HepG2 (cell line): Measurements from ENCODE around the gene LRP2. TPM values are rescaled to one million over a fixed set of nuclear protein-coding genes. Genes with fewer than 3 reads are reported as not detected.

ENCODE experiments used
- ATAC-seq: fragments of 200-7000 bp; cut with Tn5 transposase; 3 replicates; pipeline ENCODE4 v1.9.1; 2020; ENCODE audit warnings: mild to moderate bottlenecking, moderate library complexity
- BruUV-seq: library from RNA; stranded (reverse); fragments of 400-500 nt; replicated peaks from 2 replicates; lab custom pipeline; 2021; lab: Mats Ljungman, UMichigan
- CTCF ChIA-PET: fragments of 300-600 bp; formaldehyde crosslinking; extraction: SDS; loops from one replicate; lab custom pipeline; 2021; ENCODE audit warnings: low total read pairs, inconsistent platforms, low intra/inter-chr PET ratio; lab: Yijun Ruan, JAX
- POLR2A ChIA-PET: fragments of 350-600 bp; sonication (Branson Sonifier 250); formaldehyde crosslinking; loops from one replicate; lab custom pipeline; 2020; ENCODE audit warnings: antibody characterized with exemption, inconsistent platforms; lab: Yijun Ruan, JAX
- DNase-seq: peaks from one replicate; pipeline ENCODE4 v3.0.0-alpha.2; 2015; ENCODE audit warnings: low spot score
- FAIRE-seq: peaks from 3 replicates; lab custom pipeline; 2011; peaks lifted over from hg19 to GRCh38; lab: Jason Lieb, UNC
- H2AFZ ChIP-seq: one replicate; pipeline ENCODE4 v1.6.1; 2011; ENCODE audit warnings: low read length, inconsistent platforms
- H3K27ac ChIP-seq: fragments of 300-600 bp; 3 replicates; pipeline ENCODE4 v1.8.0; 2011; ENCODE audit warnings: mixed run types, mild to moderate bottlenecking, mixed read lengths, low read length, inconsistent platforms; ENCODE audit not compliant: insufficient read depth; ENCODE audit errors: extremely low read length
- H3K27me3 ChIP-seq, 2 experiments: fragments of 200-600 bp in 1 of 2; 2 replicates in 1 of 2; 3 replicates in 1 of 2; pipeline versions ENCODE4 v1.6.0 to v1.8.0; 2011; ENCODE audit warnings: low read length in 2 of 2, mild to moderate bottlenecking in 2 of 2, moderate library complexity in 2 of 2, inconsistent platforms in 1 of 2; ENCODE audit not compliant: insufficient read depth in 2 of 2, control insufficient read depth in 1 of 2
- H3K36me3 ChIP-seq, 2 experiments: fragments of 200-600 bp in 1 of 2; replicated peaks in 1 of 2; 2 replicates in 1 of 2; 3 replicates in 1 of 2; pipeline versions ENCODE4 v1.5.1 to v1.8.0; 2011; ENCODE audit warnings: low read length in 2 of 2, inconsistent platforms in 1 of 2; ENCODE audit not compliant: insufficient read depth in 2 of 2, control insufficient read depth in 1 of 2
- H3K4me1 ChIP-seq: 2 replicates; pipeline ENCODE4 v1.5.1; 2012; ENCODE audit warnings: low read length, inconsistent platforms; ENCODE audit not compliant: insufficient read depth
- H3K4me2 ChIP-seq: 2 replicates; pipeline ENCODE4 v1.6.0; 2011; ENCODE audit warnings: low read depth, low read length, inconsistent platforms
- H3K4me3 ChIP-seq, 3 experiments: fragments of 200-600 bp in 1 of 3; sonication (generic), shearing (Covaris generic) in 1 of 3; replicated peaks in 1 of 3; 2 replicates each; pipeline ENCODE4 v1.5.1; 2011 to 2016; ENCODE audit warnings: low read length in 3 of 3, inconsistent platforms in 2 of 3, low read depth in 2 of 3, mild to moderate bottlenecking in 2 of 3, control low read depth in 1 of 3, mixed read lengths in 1 of 3; ENCODE audit not compliant: insufficient read depth in 1 of 3
- H3K79me2 ChIP-seq: one replicate; pipeline ENCODE4 v1.6.1; 2011; ENCODE audit warnings: low read length, inconsistent platforms; ENCODE audit not compliant: insufficient read depth
- H3K9ac ChIP-seq: 2 replicates; pipeline ENCODE4 v1.6.0; 2011; ENCODE audit warnings: mild to moderate bottlenecking, low read depth, low read length, inconsistent platforms; ENCODE audit not compliant: insufficient read depth
- H3K9me3 ChIP-seq: 2 replicates; pipeline ENCODE4 v1.5.1; 2012; ENCODE audit warnings: mild to moderate bottlenecking, low read length
- H4K20me1 ChIP-seq: 2 replicates; pipeline ENCODE4 v1.6.0; 2011; ENCODE audit warnings: inconsistent platforms, mild to moderate bottlenecking, low read length, moderate library complexity; ENCODE audit not compliant: insufficient read depth
- CEBPB ChIP-seq: IDR thresholded peaks from 2 replicates; pipeline ENCODE4 v1.6.1; 2011; ENCODE audit warnings: low read depth, low read length, improper control_type of control experiment, borderline replicate concordance
- NONO ChIP-seq, 2 experiments: fragments of 450-650 bp in 1 of 2; sonication (generic) in 1 of 2; formaldehyde crosslinking in 1 of 2; IDR thresholded peaks in 1 of 2; conservative IDR thresholded peaks in 1 of 2; 2 replicates each; pipeline versions ENCODE4 v1.6.1 to v1.8.0; 2017 to 2022; ENCODE audit warnings: mild to moderate bottlenecking in 1 of 2, missing genetic modification reagents in 1 of 2, moderate library complexity in 1 of 2
- ZFX ChIP-seq: sonication (generic); formaldehyde crosslinking; IDR thresholded peaks from 2 replicates; pipeline ENCODE4 v1.4.0; 2020; ENCODE audit warnings: mild to moderate bottlenecking, low read depth, missing genetic modification reagents, moderate library complexity
- WGBS: methylation state at CpG from one replicate; pipeline ENCODE4 v1.1.6; 2017; ENCODE audit warnings: low lambda C conversion rate; 5-methylcytosine and 5-hydroxymethylcytosine counted together
- in situ Hi-C: cut with HindIII; loops from 2 replicates; pipeline ENCODE4 v1.10.0; 2017; ENCODE audit warnings: low pct_unique_long_range_greater_than_20kb; ENCODE audit not compliant: extremely low pct_ligation_motif_present
- intact Hi-C: fragments of 100-400 bp; cut with micrococcal nuclease; formaldehyde crosslinking; loops from one replicate; pipeline ENCODE4 v1.10.0; 2022; ENCODE audit not compliant: unreplicated experiment
- polyA plus RNA-seq, 8 experiments: library from polyadenylated mRNA; depleted of rRNA in 3 of 8; stranded (reverse) in 7 of 8; unstranded in 1 of 8; fragments of >200 nt; fragmentation: Illumina TruSeq in 4 of 8; extraction: Trizol in 4 of 8; gene quantifications; 2 replicates each; pipeline versions ENCODE4 v1.2.1 to v1.2.3, GENCODE V29; 2011 to 2016; ENCODE audit warnings: low read depth in 4 of 8, missing spikeins in 1 of 8, mixed read lengths in 1 of 8; ENCODE audit not compliant: insufficient read depth in 1 of 8
- total RNA-seq, 5 experiments: library from RNA; depleted of rRNA; stranded (reverse); fragments of >200 nt; fragmentation: Illumina TruSeq; extraction: Trizol; gene quantifications; 2 replicates each; pipeline ENCODE4 v1.2.3, GENCODE V29; 2016; ENCODE audit warnings: low read depth in 1 of 5
- TF ChIP-seq, protein P1 (sequence below): sonication (generic); formaldehyde crosslinking; IDR thresholded peaks from 2 replicates; pipeline ENCODE4 v1.4.0; 2020; ENCODE audit warnings: missing genetic modification reagents

The LRP2 gene
- total and polyA plus RNA-seq, 2 of the 13 experiments (the other 11 are each of a cell fraction or from before 2014, with no cell fraction given): 0.03 to 0.15 TPM

DNA sequence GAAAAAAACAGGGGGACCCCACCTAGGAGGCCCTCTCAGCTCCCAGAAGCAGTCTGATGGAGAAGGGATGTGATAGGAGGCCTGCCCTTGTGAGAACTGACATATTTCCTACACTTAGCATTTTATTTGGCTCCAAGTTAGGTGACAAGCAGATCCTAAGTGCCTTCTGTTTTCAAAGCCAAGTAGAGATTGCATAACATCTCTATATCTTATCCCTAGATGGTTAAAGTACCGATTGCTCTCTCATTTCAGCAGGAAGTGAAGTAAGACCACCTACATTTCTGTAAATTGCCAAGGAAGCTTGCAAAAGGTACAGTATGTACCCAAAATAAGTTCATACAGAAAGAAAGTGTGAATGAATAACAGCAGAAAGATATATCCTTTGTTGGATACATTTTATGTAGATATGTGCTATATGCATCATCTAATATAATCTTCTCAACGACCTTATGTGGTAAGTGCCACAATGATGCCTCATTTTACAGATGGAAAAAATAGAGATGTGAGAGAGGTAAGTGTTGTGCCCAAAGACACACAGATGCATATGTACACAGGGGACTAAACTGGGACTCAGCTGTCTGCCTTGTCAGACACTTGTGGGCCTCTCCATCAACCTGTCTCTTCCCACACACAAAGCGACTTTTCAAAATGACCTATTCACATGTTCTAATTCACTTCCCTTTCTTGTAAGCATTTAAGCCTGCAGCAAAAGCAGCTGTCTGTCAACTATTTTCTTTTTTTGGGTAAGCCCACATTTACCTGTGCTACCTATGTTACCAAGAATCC, 254.0 kb downstream of the LRP2 start:
- ChIA-PET POLR2A (no interaction called here), CTCF (interaction anchor here (3.2 kb wide), 1 partner anchor 33 kb away, joined by 32 read pairs; no protein-coding TSS in a partner anchor)
- Histone ChIP-seq H3K4me2 (no peak overlapping the region), H3K79me2 (no peaks in the 10 kb centered on the region), H3K27me3 (peaks cover 3 to 20% of the 10 kb centered on the region in 2 experiments; a peak in 3 of 5 replicates), H2AFZ (no peak overlapping the region), H3K36me3 (no peaks in the 10 kb centered on the region), H3K4me1 (no peaks in the 10 kb centered on the region), H3K4me3 (no peak overlapping the region), H3K9me3 (no peaks in the 10 kb centered on the region), H3K9ac (no peak overlapping the region), H3K27ac (no peak overlapping the region), H4K20me1 (no peaks in the 10 kb centered on the region)
- FAIRE-seq: no peak
- under 1% methylated on average over 3 of the region's 3 CpGs for WGBS
- in situ Hi-C loops: loop anchor here (5.0 kb wide), 2 partner anchors 34 to 289 kb away; no protein-coding TSS in a partner anchor
- ATAC-seq: no peak
- intact Hi-C loops: loop anchor here (2.0 to 5.0 kb wide), 2 partner anchors 25 to 169 kb away; no protein-coding TSS in a partner anchor
- no TSS peak for BruUV-seq
- TF ChIP-seq ZFX (CRISPR knock-in tag): no peak
- TF ChIP-seq NONO (IDR thresholded peaks at IDR 0.05): no peak
- TF ChIP-seq NONO (CRISPR knock-in tag; conservative IDR thresholded peaks at IDR 0.05): no peak
- peak; percentile 29; the same call in 1 of the 2 replicates for TF ChIP-seq CEBPB
- TF ChIP-seq, protein P1, sequence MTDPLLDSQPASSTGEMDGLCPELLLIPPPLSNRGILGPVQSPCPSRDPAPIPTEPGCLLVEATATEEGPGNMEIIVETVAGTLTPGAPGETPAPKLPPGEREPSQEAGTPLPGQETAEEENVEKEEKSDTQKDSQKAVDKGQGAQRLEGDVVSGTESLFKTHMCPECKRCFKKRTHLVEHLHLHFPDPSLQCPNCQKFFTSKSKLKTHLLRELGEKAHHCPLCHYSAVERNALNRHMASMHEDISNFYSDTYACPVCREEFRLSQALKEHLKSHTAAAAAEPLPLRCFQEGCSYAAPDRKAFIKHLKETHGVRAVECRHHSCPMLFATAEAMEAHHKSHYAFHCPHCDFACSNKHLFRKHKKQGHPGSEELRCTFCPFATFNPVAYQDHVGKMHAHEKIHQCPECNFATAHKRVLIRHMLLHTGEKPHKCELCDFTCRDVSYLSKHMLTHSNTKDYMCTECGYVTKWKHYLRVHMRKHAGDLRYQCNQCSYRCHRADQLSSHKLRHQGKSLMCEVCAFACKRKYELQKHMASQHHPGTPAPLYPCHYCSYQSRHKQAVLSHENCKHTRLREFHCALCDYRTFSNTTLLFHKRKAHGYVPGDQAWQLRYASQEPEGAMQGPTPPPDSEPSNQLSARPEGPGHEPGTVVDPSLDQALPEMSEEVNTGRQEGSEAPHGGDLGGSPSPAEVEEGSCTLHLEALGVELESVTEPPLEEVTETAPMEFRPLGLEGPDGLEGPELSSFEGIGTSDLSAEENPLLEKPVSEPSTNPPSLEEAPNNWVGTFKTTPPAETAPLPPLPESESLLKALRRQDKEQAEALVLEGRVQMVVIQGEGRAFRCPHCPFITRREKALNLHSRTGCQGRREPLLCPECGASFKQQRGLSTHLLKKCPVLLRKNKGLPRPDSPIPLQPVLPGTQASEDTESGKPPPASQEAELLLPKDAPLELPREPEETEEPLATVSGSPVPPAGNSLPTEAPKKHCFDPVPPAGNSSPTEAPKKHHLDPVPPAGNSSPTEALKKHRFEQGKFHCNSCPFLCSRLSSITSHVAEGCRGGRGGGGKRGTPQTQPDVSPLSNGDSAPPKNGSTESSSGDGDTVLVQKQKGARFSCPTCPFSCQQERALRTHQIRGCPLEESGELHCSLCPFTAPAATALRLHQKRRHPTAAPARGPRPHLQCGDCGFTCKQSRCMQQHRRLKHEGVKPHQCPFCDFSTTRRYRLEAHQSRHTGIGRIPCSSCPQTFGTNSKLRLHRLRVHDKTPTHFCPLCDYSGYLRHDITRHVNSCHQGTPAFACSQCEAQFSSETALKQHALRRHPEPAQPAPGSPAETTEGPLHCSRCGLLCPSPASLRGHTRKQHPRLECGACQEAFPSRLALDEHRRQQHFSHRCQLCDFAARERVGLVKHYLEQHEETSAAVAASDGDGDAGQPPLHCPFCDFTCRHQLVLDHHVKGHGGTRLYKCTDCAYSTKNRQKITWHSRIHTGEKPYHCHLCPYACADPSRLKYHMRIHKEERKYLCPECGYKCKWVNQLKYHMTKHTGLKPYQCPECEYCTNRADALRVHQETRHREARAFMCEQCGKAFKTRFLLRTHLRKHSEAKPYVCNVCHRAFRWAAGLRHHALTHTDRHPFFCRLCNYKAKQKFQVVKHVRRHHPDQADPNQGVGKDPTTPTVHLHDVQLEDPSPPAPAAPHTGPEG (CRISPR knock-in tag): no peak
- no peak for DNase-seq
